ENCODE data around the gene TENM4. TPM values are rescaled to one million over a fixed set of nuclear protein-coding genes. Genes with fewer than 3 reads are reported as not detected.

The TENM4 gene
- total and polyA plus RNA-seq, 11 donors = 0.08 to 6.4 (median 1.0) TPM

GRCh38 chr11:79263001-79263400 lies 177.8 kb downstream of the TENM4 start:
- Histone ChIP-seq H3K4me3 (no peak overlapping the region), H3K9me3 (no peaks in the 10 kb centered on the region), H3K27ac (peak overlapping the region in 6 of 12 donors; percentile 34 to 73 (median 49)), H3K27me3 (peaks cover 0 to 3% (median 0%) of the 10 kb centered on the region in 9 donors), H3K4me1 (no peaks in the 10 kb centered on the region), H3K36me3 (no peaks in the 10 kb centered on the region)
- 53 to 75% (median 58%) methylated on average over 7 of the region's 7 CpGs for WGBS, 4 donors
- DNase-seq = peak; percentile 60 to 91 (median 78)
- peak; percentile 54 to 93 (median 85) for ATAC-seq
- TF ChIP-seq POLR2A (IDR thresholded peaks at IDR 0.05) (no peak), CTCF (IDR thresholded peaks at IDR 0.05) (no peak)
- intact Hi-C loops (cut with DNase I) = no loop called here

GRCh38 chr11:79262221-79262620 lies 178.6 kb downstream of the TENM4 start:
- no peak for DNase-seq
- intact Hi-C loops (cut with DNase I) = no loop called here
- ATAC-seq = peak; percentile 41 to 74 (median 56)
- peaks cover 0 to 2% (median 0%) of the 10 kb centered on the region in 9 donors for H3K27me3 ChIP-seq
- H3K4me3 ChIP-seq = no peak overlapping the region
- WGBS, 4 donors = 51 to 75% (median 62%) methylated on average over 4 of the region's 4 CpGs
- no peaks in the 10 kb centered on the region for H3K36me3 ChIP-seq
- H3K9me3 ChIP-seq = no peaks in the 10 kb centered on the region
- TF ChIP-seq POLR2A (IDR thresholded peaks at IDR 0.05) (no peak), CTCF (IDR thresholded peaks at IDR 0.05) (no peak)
- H3K27ac ChIP-seq = peak overlapping the region in 6 of 12 donors; percentile 34 to 73 (median 49)
- H3K4me1 ChIP-seq = no peaks in the 10 kb centered on the region

GRCh38 chr11:79261684-79262083 lies 179.1 kb downstream of the TENM4 start:
- TF ChIP-seq CTCF (IDR thresholded peaks at IDR 0.05) = no peak
- TF ChIP-seq POLR2A (IDR thresholded peaks at IDR 0.05) = no peak
- WGBS, 4 donors = 83 to 91% (median 87%) methylated on average over 3 of the region's 3 CpGs
- intact Hi-C loops (cut with DNase I) = no loop called here

DNA sequence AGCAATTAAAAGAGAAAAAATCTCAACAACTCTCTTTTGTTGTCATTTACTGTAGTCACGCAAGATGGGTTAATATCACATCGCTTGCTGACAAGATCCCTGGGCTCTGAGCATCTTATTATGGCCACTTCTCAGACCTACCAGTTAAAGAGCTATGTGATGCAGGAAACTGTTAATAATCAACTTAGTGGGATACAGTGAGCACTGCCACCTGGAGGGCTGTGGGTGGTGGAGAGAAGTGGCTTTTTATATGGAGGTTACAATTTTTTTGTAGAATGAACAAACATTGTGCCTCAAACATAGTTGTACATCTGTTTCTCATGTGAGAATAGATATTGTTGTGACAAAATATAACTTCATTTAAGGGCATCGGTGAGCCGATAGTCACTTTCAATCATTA lies 181.0 kb downstream of the TENM4 start:
- Histone ChIP-seq H3K27ac (no peak overlapping the region), H3K4me3 (no peak overlapping the region), H3K36me3 (no peaks in the 10 kb centered on the region), H3K27me3 (peaks cover 0 to 2% (median 0%) of the 10 kb centered on the region in 9 donors), H3K9me3 (no peaks in the 10 kb centered on the region), H3K4me1 (no peaks in the 10 kb centered on the region)
- WGBS, 4 donors = 95 to 98% (median 97%) methylated on average over 4 of the region's 4 CpGs
- TF ChIP-seq CTCF (IDR thresholded peaks at IDR 0.05) (peak in 5 of 12 donors; percentile 9 to 42 (median 25)), POLR2A (IDR thresholded peaks at IDR 0.05) (no peak)
- DNase-seq (no peak), ATAC-seq (no peak)
- intact Hi-C loops (cut with DNase I) = loop anchor here in 1 of 10 donors (10.0 kb wide), 1 partner anchor 195 kb away; no protein-coding TSS in a partner anchor

More at GRCh38 chr11:79261684-79262083, 179.1 kb downstream of the TENM4 start:
- Histone ChIP-seq H3K27ac (peak overlapping the region in 3 of 12 donors; percentile 24 to 46 (median 34)), H3K9me3 (no peaks in the 10 kb centered on the region), H3K4me1 (no peaks in the 10 kb centered on the region), H3K4me3 (no peak overlapping the region), H3K27me3 (peaks cover 0 to 2% (median 0%) of the 10 kb centered on the region in 9 donors), H3K36me3 (no peaks in the 10 kb centered on the region)
- DNase-seq (no peak), ATAC-seq (no peak)

Data from heart left ventricle (tissue), 16 donors.